GM19397 (cell line): ENCODE data around the gene MAD1L1.
"Not testable (repeated sequence)": the region's sequence is repeated elsewhere in the genome, so short reads cannot be mapped to it uniquely, and the experiment has no call there.

Experiments used
- ATAC-seq: cut with Tn5 transposase; IDR thresholded peaks from one replicate; pipeline ENCODE4 v1.9.1; 2021; ENCODE audit warnings: mild to moderate bottlenecking, moderate library complexity; ENCODE audit not compliant: unreplicated experiment

MAD1L1 gene

GRCh38 chr7:1831933-1832535 is 400.7 kb downstream of the MAD1L1 start:
- ATAC-seq = not testable (repeated sequence)

DNA sequence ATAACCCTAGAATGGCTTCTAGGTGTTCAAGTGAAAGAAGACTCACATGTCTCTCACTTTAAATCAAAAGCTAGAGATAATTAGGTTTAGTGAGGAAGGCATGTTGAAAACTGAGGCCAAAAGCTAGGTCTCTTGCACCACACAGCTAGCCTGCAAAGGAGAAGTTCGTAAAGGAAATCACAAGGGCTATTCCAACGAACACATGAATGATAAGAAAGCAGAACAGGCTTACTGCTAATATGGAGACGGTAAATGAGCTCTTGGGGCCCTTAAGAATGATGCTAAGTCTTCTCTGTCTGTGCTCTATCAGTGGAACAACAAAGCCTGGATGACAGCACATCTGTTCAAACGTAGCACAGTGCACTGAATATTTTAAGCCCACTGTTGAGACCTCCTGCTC is 401.3 kb downstream of the MAD1L1 start:
- ATAC-seq = not testable (repeated sequence)

DNA sequence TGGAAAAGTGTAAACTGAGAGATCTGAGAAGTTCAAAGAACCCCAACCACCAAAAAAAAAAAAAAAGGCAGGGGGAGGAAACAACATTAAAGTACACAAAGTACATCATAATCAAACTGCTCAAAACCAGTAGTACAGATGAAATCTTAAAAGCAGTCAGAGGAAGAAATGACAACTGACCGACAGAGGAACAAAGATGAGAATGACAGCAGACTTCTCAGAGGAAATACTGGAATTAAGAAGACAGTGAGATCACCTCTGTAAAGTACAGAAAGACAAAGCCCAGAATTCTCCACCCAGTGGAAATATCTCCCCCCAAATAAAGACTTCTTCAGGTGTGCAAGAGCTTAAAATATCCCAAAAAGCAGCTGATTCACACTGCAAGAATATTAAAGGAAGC is 403.1 kb downstream of the MAD1L1 start:
- not testable (repeated sequence) for ATAC-seq

DNA sequence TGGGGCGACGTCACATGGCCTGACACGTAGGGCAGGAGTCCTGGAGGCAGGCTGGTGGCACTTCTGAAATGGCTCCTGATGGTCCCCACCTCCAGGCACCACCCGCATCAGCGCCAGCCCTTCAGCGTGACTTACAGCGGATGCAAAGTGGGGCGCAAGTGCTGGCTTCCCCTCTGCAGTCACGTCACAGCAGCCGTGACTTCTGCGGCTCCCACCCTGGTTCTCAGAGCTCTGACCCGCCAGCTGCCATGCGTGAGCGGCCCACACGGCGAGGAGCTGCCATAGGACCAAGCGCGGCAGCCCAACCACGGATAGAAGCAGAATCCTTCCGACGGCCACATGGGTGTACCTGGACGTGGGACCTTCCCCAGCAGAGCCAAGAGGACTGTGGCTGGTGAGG is 403.6 kb downstream of the MAD1L1 start:
- no peak for ATAC-seq

- not testable (repeated sequence) for ATAC-seq
Observed at GRCh38 chr7:1828170-1828569, 404.6 kb downstream of the MAD1L1 start.

DNA sequence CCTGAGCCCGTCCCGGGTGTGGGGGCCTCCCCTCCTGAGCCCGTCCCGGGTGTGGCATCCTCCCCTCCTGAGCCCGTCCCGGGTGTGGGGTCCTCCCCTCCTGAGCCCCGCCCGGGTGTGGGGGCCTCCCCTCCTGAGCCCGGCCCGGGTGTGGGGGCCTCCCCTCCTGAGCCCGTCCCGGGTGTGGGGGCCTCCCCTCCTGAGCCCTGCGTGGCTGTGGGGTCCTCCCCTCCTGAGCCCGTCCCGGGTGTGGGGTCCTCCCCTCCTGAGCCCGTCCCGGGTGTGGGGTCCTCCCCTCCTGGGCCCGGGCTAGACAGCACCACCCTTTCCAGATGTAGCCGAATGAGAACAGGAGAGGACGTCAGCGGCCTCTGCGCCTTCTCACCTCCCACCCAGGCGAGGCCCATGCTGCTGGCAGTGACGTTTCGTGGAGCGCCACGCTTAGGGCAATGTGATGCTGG is 405.2 kb downstream of the MAD1L1 start:
- ATAC-seq = not testable (repeated sequence)

GRCh38 chr7:1826931-1827330 is 405.8 kb downstream of the MAD1L1 start:
- ATAC-seq = not testable (repeated sequence)

DNA sequence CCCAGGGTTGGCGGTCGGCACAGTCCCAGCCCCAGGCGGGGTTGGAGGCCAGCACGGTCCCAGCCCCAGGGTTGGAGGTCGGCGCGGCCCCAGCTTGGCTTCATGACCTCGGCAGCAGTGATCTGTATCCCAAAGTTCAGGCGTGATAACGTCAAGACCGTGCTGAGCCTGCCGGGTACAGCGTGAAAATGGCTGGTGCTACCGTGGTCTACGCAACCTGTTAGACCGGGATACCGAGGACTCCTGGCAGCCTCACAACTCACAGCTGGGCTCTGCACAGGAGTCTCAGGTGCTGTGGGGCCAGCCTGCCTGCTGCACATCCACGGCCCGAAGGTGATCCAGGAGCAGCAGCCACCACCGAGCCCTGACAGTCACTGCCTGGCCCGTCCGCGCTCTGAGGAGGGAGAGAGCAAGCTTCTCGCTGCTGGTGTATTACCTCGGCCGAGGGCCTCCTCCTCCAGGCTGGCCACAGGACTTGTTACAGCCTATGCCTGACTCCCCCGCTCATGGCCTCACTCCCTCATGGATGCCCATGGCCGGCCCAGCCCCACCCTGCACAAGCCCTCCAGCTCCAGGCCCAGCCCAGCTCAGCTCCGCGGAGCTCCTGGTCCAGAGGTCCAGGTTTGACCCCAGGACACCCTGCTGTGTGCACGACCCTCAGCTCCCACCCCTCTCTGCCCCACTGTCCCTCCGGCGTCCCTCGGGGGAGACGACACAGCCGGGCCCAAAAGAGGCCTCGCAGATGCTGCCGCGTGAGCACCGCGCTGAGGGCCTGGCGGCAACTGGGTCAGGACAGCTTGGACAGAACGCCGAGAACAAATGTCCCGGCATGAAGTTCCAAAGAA is 406.6 kb downstream of the MAD1L1 start:
- ATAC-seq = no peak

GRCh38 chr7:1825647-1825896 is 407.2 kb downstream of the MAD1L1 start:
- not testable (repeated sequence) for ATAC-seq

- ATAC-seq = not testable (repeated sequence)
Observed at GRCh38 chr7:1824882-1825646, 407.7 kb downstream of the MAD1L1 start.

DNA sequence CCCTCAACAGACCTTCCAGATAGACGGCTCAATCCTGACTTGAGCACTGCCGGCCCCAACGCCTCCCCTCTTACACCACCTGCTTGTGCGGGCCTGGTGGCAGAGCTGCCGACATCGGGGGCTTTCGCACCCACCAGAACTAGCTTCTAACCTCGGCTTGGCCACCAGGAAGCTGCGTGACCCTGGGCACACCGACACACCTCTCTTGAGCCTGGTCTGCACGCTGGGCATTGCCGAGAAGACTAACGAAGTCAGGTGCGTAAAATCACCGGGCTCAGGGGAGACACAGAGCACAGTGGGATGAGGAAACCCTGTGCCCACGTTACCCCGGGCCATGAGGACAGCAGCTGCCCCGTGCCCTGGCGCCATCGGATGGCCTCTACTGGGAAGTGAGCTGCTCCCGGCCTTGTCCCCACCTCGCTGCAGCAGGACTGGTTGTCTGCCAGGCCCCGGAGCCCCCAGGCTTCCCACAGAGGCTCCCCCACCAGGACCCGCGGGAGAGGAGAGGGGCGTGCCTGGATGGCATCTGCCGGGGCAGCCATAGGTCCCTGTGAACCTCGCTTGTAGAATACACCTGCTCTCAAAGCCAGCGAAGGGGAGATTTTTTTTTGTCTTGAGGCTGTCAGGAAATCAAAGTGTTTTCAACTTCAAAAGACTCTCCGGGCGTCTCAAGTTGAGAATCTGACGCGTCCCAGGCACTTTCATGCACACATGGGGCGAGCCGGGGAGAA is 408.4 kb downstream of the MAD1L1 start:
- not testable (repeated sequence) for ATAC-seq

GRCh38 chr7:1823376-1824150 is 409.2 kb downstream of the MAD1L1 start:
- no peak for ATAC-seq

DNA sequence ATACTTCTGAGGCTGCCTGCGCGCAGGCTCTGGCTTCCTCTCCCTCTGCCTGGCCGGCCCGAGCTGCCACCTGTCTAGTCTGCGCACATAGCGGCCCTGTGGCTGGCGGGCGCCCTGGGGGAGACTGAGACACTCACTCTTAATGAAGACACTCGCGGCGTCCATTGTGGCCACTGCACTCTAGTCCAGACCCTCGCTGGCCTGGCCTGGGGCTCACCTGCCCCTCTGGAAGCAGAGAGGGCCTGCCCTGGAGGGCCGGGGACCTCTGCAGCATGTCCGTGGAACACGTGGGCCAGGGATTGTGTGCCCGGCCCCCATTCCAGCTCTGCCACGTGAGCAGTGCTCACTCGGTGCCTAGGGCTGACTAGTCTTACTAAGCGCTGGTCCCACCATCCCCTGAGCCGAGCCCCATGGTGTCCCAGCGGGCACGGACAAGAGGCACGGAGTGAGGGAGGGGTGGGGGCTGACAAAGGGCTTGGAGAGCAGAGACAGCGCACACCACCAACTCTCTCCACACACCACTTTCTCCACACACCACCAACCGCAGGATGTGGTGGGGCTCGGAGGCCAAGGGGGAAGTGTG is 413.4 kb downstream of the MAD1L1 start:
- ATAC-seq = no peak

DNA sequence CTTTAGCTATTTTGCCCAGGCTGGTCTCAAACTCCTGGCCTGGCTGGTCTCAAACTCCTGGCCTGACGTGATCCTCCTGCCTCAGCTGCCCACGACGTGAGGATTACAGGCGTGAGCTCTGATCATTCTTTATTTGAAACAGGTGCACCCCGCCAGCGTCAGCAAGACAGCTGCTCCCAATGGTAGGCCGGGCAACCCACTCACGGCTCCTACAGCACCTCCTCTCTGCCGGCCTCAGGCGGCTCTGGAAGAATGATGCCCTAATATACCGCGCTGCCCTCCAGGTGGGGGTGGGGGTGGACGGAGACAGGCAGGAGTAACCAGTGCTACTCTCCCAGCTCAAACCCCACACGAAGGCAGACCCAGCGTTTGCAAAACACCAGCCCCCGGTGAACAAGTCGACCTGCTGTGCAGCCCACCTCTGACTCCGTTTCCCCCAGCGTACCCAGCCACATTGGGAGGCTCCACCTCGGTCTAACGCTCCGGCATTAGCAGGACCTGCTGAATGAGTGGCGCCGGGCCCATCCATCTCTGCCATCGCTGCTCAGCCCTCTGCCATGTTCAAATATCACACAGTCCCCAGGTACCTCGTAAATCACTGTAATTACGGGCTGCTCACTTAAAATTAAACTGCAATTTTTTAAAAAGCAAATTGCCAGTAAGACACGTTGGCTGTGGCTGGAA is 414.0 kb downstream of the MAD1L1 start:
- ATAC-seq = no peak

DNA sequence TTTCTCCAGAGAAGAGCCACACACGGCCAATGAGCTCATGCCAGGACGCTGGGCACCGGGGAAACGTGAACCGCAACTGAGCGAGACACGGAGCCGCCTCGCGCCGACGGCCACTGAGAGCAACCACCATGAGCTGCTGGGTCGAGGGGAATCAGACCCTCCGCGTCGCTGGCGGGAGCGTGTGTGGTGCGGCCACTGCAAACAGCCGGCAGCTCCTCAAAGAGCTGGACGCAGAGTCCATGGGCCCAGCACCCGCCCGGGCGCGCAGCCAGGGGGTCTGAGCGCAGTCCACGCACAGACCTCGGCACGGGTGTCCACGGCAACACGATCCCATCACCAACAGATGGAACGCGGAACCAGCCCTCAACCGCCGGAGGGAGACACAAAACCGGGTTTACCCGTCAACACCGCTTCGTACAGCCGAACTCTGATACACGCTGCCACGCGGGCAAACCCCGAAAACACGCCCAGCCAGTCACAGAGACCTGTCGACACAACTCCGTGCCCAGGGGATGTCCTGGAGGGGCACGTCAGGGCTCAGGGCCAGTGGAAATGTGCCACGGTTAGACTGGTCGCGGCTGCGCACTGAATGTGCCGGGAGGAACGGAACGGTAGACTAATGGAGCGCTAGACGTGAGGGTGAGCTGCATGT is 415.6 kb downstream of the MAD1L1 start:
- ATAC-seq = no peak

GRCh38 chr7:1816451-1816850 is 416.3 kb downstream of the MAD1L1 start:
- ATAC-seq = not testable (repeated sequence)

DNA sequence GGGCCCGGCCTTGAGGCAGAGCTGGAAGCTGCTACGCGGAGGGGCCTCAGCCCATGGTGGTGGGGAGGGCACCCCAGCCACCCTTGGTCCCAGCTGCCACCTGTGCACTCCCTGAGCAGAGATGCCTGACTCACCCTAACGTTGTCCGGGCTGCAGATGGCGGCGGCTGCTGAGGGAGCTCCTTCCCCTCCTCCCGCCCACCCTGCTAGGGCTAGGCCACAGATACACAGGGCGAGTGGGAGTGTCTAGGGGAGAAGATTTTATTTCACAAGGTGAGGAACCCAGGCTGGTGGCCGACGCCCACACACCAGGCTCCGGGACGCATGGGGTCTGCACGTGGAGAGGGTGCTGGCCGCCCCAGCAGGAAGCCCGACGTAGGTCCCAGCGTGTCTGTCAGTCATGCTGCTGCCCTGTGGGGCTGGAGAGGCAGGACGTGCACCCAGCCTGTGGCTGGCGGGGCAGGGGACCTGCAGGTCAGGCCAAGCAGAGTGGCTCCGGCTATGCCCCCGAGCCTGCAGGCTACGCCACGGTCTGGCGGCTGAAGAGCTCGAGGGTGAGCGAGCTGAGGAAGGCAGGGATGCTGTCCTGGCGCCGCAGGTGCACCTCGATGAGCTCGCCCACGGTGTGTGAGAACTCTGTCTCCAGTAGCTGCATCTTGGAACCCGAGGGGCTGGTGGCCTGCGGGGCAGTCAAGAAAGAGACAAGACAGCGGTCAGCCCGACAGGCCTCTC is 417.0 kb downstream of the MAD1L1 start:
- ATAC-seq = not testable (repeated sequence)

DNA sequence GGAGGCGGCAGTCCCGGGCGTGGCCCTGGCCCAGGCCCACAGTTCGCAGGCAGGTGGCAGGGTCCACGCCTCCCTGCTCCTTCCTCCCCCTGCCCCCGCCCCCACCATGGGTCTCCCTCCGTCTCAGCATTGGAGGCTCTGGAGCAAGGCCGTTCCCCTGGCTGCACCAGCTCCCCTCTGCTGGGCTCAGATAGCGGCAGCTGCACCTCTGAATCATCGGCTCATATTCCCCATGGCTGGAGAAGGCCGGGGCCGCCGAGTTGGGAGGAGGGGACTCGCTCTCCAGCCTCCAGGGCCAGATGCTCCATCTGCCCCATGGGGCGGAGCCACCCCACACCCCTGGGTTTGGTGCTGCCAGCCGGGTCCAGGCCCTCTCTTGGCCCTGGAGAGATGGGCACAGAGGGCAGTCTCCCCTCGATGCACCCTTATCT is 417.7 kb downstream of the MAD1L1 start:
- no peak for ATAC-seq
